ENCODE results near the gene HAPLN3.

GRCh38 chr15:88897142-88897455, 1.8 kb upstream of the HAPLN3 start:
- TF ChIP-seq, protein P1, sequence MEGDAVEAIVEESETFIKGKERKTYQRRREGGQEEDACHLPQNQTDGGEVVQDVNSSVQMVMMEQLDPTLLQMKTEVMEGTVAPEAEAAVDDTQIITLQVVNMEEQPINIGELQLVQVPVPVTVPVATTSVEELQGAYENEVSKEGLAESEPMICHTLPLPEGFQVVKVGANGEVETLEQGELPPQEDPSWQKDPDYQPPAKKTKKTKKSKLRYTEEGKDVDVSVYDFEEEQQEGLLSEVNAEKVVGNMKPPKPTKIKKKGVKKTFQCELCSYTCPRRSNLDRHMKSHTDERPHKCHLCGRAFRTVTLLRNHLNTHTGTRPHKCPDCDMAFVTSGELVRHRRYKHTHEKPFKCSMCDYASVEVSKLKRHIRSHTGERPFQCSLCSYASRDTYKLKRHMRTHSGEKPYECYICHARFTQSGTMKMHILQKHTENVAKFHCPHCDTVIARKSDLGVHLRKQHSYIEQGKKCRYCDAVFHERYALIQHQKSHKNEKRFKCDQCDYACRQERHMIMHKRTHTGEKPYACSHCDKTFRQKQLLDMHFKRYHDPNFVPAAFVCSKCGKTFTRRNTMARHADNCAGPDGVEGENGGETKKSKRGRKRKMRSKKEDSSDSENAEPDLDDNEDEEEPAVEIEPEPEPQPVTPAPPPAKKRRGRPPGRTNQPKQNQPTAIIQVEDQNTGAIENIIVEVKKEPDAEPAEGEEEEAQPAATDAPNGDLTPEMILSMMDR (IDR thresholded peaks at IDR 0.05; ENCODE audit: poor library complexity, severe bottlenecking) = no peak
- TF ChIP-seq REST (IDR thresholded peaks at IDR 0.05; ENCODE audit: borderline replicate concordance) (no peak), EZH2 (IDR thresholded peaks at IDR 0.05; ENCODE audit: borderline replicate concordance, insufficient read depth, low read length, poor library complexity, severe bottlenecking) (no peak), RAD21 (conservative IDR thresholded peaks at IDR 0.05) (no peak), POLR2AphosphoS5 (IDR thresholded peaks at IDR 0.05) (no peak), MXI1 (conservative IDR thresholded peaks at IDR 0.05; ENCODE audit: poor library complexity, severe bottlenecking) (no peak), TAF1 (IDR thresholded peaks at IDR 0.05; ENCODE audit: low read depth) (no peak)

All from neural cell (in vitro differentiated cells).